HepG2 (cell line): ENCODE results near the gene SUSD4.

Source experiments
- CEBPB ChIP-seq: IDR thresholded peaks from 2 replicates; pipeline ENCODE4 v1.6.1; 2011; ENCODE audit warnings: low read depth, low read length, improper control_type of control experiment, borderline replicate concordance
- JUNB ChIP-seq: sonication (generic); formaldehyde crosslinking; IDR thresholded peaks from 2 replicates; pipeline ENCODE4 v1.8.0; 2022; ENCODE audit warnings: missing genetic modification reagents, mild to moderate bottlenecking, borderline replicate concordance
- ZNF512 ChIP-seq: sonication (generic); formaldehyde crosslinking; IDR thresholded peaks from 2 replicates; pipeline ENCODE4 v1.4.0; 2020; ENCODE audit warnings: mild to moderate bottlenecking, missing genetic modification reagents
- ZNF557 ChIP-seq: sonication (generic); formaldehyde crosslinking; IDR thresholded peaks from 2 replicates; pipeline ENCODE4 v1.4.0; 2020; ENCODE audit warnings: missing genetic modification reagents
- ZNF713 ChIP-seq: sonication (generic); formaldehyde crosslinking; IDR thresholded peaks from 2 replicates; pipeline ENCODE4 v1.4.0; 2020; ENCODE audit warnings: mild to moderate bottlenecking, missing genetic modification reagents

GRCh38 chr1:223289621-223290020 lies 74.4 kb downstream of the SUSD4 start:
- TF ChIP-seq CEBPB (no peak), JUNB (no peak), ZNF557 (CRISPR knock-in tag) (no peak), ZNF512 (no peak), ZNF713 (no peak)
